A549 (cell line): ENCODE results near the gene HEXB. TPM values are rescaled to one million over a fixed set of nuclear protein-coding genes. Genes with fewer than 3 reads are reported as not detected.

Experiments
- ATAC-seq, 2 experiments: fragments of 200-7000 bp in 1 of 2; fragments of >200 bp in 1 of 2; cut with Nextera tagmentation in 1 of 2; cut with Tn5 transposase in 1 of 2; 3 replicates each; pipeline versions ENCODE4 v1.8.0 to v1.9.1; 2018 to 2020; ENCODE audit warnings: mild to moderate bottlenecking in 1 of 2, moderate library complexity in 1 of 2
- CTCF ChIA-PET: fragments of 300-600 bp; sonication (Branson Sonifier 250); formaldehyde crosslinking; extraction: SDS; loops from one replicate; lab custom pipeline; 2021; ENCODE audit warnings: antibody characterized with exemption, inconsistent platforms; lab: Yijun Ruan, JAX
- POLR2A ChIA-PET: fragments of 350-600 bp; formaldehyde crosslinking; extraction: SDS; loops from one replicate; lab custom pipeline; 2021; ENCODE audit warnings: antibody characterized with exemption, inconsistent platforms; lab: Yijun Ruan, JAX
- DNase-seq, 2 experiments: peaks; one replicate each; pipeline versions ENCODE4 v3.0.0 to v3.0.0-alpha.2; 2011 to 2016; ENCODE audit warnings: low read depth in 1 of 2, low spot score in 1 of 2
- FAIRE-seq: peaks from 2 replicates; lab custom pipeline; 2011; peaks lifted over from hg19 to GRCh38; lab: Jason Lieb, UNC
- H3K27ac ChIP-seq, 2 experiments: fragments of >200 bp; sonication (Bioruptor Twin); formaldehyde crosslinking; 3 replicates each; pipeline ENCODE4 v1.5.1; 2016 to 2017
- H3K4me1 ChIP-seq: fragments of >200 bp; sonication (Bioruptor Twin); formaldehyde crosslinking; 3 replicates; pipeline ENCODE4 v1.6.1; 2016
- H3K4me2 ChIP-seq: fragments of >200 bp; sonication (Bioruptor Twin); formaldehyde crosslinking; 3 replicates; pipeline ENCODE4 v1.6.1; 2016
- H3K4me3 ChIP-seq: fragments of >200 bp; sonication (Bioruptor Twin); formaldehyde crosslinking; 3 replicates; pipeline ENCODE4 v1.5.1; 2016
- H3K9me3 ChIP-seq: fragments of >200 bp; sonication (Bioruptor Twin); formaldehyde crosslinking; 3 replicates; pipeline ENCODE4 v1.6.1; 2016
- CHD2 ChIP-seq: fragments of 150-350 bp; IDR thresholded peaks from 2 replicates; pipeline ENCODE4 v1.6.1; 2014; ENCODE audit warnings: low read length; ENCODE audit not compliant: partially characterized antibody
- CTCF ChIP-seq: fragments of >200 bp; sonication (Bioruptor Twin); formaldehyde crosslinking; IDR thresholded peaks from 3 replicates; pipeline ENCODE4 v1.5.1; 2016
- E2F6 ChIP-seq: IDR thresholded peaks from 2 replicates; pipeline ENCODE4 v1.6.1; 2012; ENCODE audit warnings: low read depth, borderline replicate concordance
- EHMT2 ChIP-seq: fragments of 200-600 bp; sonication (generic); IDR thresholded peaks from 2 replicates; pipeline ENCODE4 v1.6.1; 2016; ENCODE audit warnings: antibody characterized with exemption, low read depth, mild to moderate bottlenecking, moderate library complexity
- HDAC2 ChIP-seq: fragments of 200-600 bp; sonication (generic); IDR thresholded peaks from 2 replicates; pipeline ENCODE4 v1.6.1; 2016
- HOXA7 ChIP-seq: fragments of 250-450 bp; sonication (Bioruptor Pico); IDR thresholded peaks from 2 replicates; pipeline ENCODE4 v1.5.0; 2020; ENCODE audit warnings: mild to moderate bottlenecking, moderate library complexity
- PBX3 ChIP-seq: IDR thresholded peaks from 2 replicates; pipeline ENCODE4 v1.6.1; 2012
- PHF8 ChIP-seq: fragments of 200-600 bp; sonication (generic); IDR thresholded peaks from 2 replicates; pipeline ENCODE4 v1.6.1; 2016; ENCODE audit warnings: low read depth, mild to moderate bottlenecking, antibody characterized with exemption, moderate library complexity, borderline replicate concordance
- RAD21 ChIP-seq, 2 experiments: fragments of >200 bp in 1 of 2; sonication (Bioruptor Twin) in 1 of 2; formaldehyde crosslinking in 1 of 2; IDR thresholded peaks in 1 of 2; conservative IDR thresholded peaks in 1 of 2; 2 replicates in 1 of 2; 3 replicates in 1 of 2; pipeline ENCODE4 v1.6.1; 2012 to 2018; ENCODE audit warnings: inconsistent platforms in 1 of 2
- RARB ChIP-seq: fragments of 250-450 bp; sonication (Bioruptor Pico); IDR thresholded peaks from 2 replicates; pipeline ENCODE4 v1.8.0; 2021; ENCODE audit warnings: mild to moderate bottlenecking, moderate library complexity
- REST ChIP-seq: fragments of 200-600 bp; sonication (generic); IDR thresholded peaks from 2 replicates; pipeline ENCODE4 v1.6.1; 2016; ENCODE audit warnings: antibody characterized with exemption, mild to moderate bottlenecking, moderate library complexity
- RNF2 ChIP-seq: fragments of 200-600 bp; sonication (generic); IDR thresholded peaks from 2 replicates; pipeline ENCODE4 v1.6.1; 2016; ENCODE audit warnings: low read depth, mild to moderate bottlenecking, antibody characterized with exemption, moderate library complexity, borderline replicate concordance
- SMC3 ChIP-seq: fragments of >200 bp; sonication (Bioruptor Twin); formaldehyde crosslinking; IDR thresholded peaks from 3 replicates; pipeline ENCODE4 v1.6.1; 2018; ENCODE audit warnings: inconsistent platforms
- ZC3H11A ChIP-seq: fragments of 450-650 bp; IDR thresholded peaks from 2 replicates; pipeline ENCODE4 v1.6.1; 2014; ENCODE audit warnings: antibody characterized with exemption, mild to moderate bottlenecking
- WGBS: methylation state at CpG from one replicate; pipeline ENCODE4 v1.1.6; 2017; ENCODE audit errors: missing lambda C conversion rate; 5-methylcytosine and 5-hydroxymethylcytosine counted together
- polyA plus RNA-seq, 4 experiments: library from polyadenylated mRNA; depleted of rRNA in 3 of 4; stranded (reverse); fragments of >200 nt; fragmentation: RNase III in 1 of 4; extraction: RNeasy Plus Mini Kit Qiagen cat#74134 plus additional on column Dnase treatment in 1 of 4; gene quantifications; 2 replicates in 3 of 4; 3 replicates in 1 of 4; pipeline ENCODE4 v1.2.3, GENCODE V29; 2011 to 2017

Gene HEXB
- polyA plus RNA-seq, 2 of the 4 experiments (the other 2 are of a cell fraction), result 83.5 to 153 TPM

GRCh38 chr5:74640954-74641734, 43.9 kb upstream of the HEXB start (continued):
- TF ChIP-seq PBX3 (no peak), E2F6 (peak; percentile 61), RARB (no peak), HOXA7 (CRISPR knock-in tag) (no peak), REST (no peak)
- TF ChIP-seq, all 56 proteins: peak for 11

- Histone ChIP-seq H3K4me2 (peak overlapping the region; percentile 91), H3K4me1 (peaks cover 38% of the 10 kb centered on the region), H3K27ac (peak overlapping the region; percentile 92 to 94)
- TF ChIP-seq PHF8 (no peak), RAD21 (conservative IDR thresholded peaks at IDR 0.05 in 1 of 2, IDR thresholded peaks at IDR 0.05 in 1 of 2) (peak; percentile 94 to 95), HDAC2 (no peak), ZC3H11A (no peak), EHMT2 (no peak), SMC3 (peak; percentile 89), CTCF (peak; percentile 86), CHD2 (no peak), RNF2 (no peak)
- TF ChIP-seq, all 56 proteins: peak for 3
- POLR2A ChIA-PET, result interaction anchor here (0.9 to 2.7 kb wide), 5 partner anchors 9 to 413 kb away, joined by 4 to 47 read pairs (median 5); no protein-coding TSS in a partner anchor
- Histone ChIP-seq H3K4me3 (peak overlapping the region; percentile 90), H3K9me3 (no peaks in the 10 kb centered on the region)
- ATAC-seq (peak; percentile 22), DNase-seq (peak in 1 of 2 experiments; percentile 82), FAIRE-seq (no peak)
- CTCF ChIA-PET, result interaction anchor here (0.6 to 11.3 kb wide), 60 partner anchors 9 to 1051 kb away, joined by 3 to 141 read pairs (median 4); no protein-coding TSS in a partner anchor
- WGBS, result 5% methylated on average over 28 of the region's 28 CpGs
Observed at GRCh38 chr5:74641735-74642542, 43.1 kb upstream of the HEXB start.
